NCI-H2029 treated with DMSO at 0.1 percent for 48 hours (cell line): ENCODE results near the gene CRYZ.
"Not testable (repeated sequence)": the region's sequence is repeated elsewhere in the genome, so short reads cannot be mapped to it uniquely, and the experiment has no call there.

Source experiments
- DNase-seq: peaks from one replicate; lab custom pipeline; 2025; lab: John Stamatoyannopoulos, UW

The CRYZ gene

DNA sequence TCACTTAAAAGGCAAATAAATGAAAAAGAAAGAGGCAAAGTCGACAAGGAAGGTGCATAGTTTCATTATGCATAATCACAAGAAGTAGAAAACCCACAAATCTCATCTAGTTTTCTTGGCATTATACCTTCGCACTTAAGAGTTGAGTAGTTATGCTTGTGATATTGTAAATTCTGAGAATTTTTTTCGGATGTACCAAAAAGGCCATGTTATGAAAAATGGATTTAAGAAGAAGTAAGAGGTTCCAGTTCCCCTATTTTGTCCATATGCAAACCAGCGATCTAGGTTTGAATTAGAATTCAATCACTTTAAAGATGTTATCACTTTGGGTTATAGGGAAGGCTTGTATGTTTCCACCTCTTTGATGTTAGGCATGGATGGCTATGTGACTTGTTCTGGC, 51.4 kb downstream of the CRYZ start:
- DNase-seq = no peak

DNA sequence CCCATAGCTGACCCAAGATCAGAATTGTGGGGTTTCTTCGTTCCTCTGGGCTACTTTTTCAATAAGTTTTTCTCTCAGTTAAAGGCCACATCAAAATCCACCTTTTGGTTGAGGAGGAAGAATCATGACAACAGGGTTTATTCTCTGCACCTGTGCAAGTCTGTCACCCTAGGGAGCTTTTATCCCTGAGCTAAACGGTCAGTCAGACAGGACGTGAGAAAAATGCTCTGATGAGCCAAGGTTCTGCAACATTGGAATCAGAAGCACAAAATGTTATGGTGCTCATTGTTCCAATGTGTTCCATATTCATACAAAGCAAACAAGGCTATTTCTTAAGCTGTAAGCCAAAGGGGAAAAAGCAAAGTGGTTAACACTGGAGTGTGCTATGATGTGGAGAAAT, 51.8 kb downstream of the CRYZ start:
- no peak for DNase-seq

DNA sequence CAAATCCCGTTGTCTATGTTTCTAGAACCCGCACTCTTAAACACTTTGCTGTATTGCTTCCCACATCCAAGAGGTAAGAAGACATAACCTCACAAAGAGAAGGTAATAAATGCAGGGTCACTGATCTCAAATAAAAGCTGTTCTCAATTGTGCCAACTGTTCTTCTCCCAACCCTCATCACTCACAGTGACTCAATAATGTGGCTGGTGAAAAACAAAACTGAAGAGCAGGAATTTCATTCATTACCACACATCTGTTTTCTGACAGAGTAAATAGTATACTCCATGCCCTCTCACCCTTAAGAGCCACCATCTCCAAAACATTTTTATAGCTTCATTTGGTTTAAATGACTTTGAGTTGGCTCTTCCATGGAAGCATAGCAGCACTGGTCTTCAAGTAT, 53.0 kb downstream of the CRYZ start:
- DNase-seq = no peak

DNA sequence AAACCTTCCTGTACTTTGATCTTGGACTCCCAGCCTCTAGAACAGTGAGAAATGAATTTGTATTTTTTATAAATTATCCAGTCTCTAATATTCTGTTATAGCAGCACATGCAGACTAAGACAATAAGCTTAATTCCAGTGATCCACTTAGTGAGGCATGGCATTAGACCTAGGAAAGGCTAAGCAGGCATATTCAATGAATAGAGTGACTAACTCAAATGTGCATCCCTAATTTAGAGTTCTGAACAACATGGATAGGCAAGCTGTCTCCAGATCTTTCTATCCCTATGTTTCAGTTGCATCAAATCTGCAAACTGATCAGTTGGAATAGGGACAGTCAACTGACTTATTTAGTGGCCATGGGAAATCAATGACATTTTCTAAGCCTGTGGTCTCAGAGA, 54.9 kb downstream of the CRYZ start:
- no peak for DNase-seq

DNA sequence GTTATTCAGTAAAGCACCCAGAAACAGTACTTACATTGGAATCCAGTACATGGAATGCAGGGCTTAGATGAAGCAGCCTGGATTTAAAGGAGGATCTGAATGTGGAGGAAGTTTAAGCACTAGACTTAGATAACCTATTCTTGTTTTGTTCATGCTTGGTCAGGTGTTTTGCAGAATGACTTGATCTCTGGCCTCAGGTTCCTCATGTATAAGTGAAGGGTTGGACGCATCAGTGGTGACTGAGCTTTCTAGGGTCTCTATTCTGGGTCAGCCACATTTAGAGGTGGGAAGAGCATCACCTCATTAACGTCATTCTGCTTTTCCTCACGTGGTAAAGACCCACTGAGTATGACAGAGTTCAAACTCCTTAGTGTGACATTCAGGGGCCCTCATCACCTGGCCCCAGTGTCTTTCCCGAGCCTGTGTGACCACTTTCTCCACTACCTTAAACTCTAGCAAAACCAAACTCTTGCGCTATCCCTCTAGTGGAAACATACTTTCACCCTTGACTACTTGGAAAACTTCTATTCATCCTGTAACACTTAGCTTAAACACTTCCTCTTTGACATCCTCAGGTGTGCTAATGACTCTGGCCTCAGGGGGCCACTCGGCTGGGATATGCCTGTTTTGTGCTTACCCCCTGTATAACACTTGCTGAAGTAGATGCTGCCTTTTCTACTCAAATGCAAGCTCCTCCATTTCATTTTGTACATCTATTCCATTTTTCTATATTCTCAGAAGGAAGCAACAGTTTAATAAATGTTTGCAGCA, 58.4 kb downstream of the CRYZ start:
- no peak for DNase-seq

DNA sequence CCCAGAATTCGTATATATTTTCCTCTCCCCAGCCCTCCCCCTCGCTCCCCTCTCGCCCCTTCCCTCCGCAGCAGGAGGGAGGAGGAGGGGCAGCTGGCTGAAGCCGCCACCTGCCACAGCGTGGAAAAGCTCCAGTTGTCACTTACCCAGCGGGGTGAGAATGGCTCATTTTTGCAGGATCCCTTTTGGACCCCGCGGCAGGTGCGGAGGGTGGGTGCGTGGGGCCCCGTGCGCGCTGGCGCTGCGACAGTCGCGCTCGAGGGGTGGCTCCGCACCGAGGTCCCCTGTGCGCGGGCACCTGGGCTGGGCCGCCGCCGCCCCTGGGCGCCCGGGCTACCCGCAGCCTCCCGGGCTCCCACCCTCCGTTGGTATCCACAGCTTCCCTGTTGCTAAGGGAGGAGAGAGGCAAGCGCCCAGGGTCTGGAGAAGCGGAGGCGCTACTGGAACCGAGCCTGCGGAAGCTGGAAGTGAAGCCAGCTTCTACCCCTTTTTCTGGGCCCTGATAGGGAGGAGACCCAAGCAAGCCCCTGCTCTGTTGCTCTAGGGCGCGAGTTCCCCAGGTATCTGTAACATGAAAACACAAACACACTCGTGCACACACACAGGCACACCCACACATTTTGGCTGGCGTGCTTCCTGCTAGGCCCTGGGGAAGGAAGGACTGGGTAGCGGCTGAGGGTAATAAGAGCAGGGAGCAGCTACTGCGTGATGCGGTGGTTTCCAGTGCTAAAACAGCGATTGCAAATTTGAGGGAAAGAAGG, 59.3 kb downstream of the CRYZ start, which contains the start of gene ERICH3:
Gene ERICH3 (minus strand): TSS at position 442 of the 761 bp plus-strand sequence. CDS start 273 bp downstream, at position 169.
- DNase-seq = no peak

DNA sequence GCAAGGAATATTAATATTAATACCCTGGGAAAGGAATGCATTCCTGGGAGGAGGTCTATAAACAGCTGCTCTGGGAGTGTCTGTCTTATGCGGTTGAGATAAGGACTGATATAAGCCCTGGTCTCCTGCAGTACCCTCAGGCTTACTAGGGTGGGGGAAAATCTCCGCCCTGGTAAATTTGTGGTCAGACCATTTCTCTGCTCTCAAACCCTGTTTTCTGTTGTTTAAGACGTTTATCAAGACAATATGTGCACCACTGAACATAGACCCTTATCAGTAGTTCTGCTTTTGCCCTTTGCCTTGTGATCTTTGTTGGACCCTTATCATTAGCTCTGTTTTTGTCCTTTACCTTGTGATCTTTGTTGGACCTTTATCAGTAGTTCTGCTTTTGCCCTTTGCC, 62.0 kb downstream of the CRYZ start:
- not testable (repeated sequence) for DNase-seq
